HEK293 (cell line): ENCODE data around the gene AKAP12.

Experiments
- EGR2 ChIP-seq: fragments of 450-650 bp; formaldehyde crosslinking; IDR thresholded peaks from 2 replicates; pipeline ENCODE4 v1.5.1; 2016; ENCODE audit warnings: low read depth, missing biosample characterization, missing genetic modification characterization
- GLIS1 ChIP-seq: fragments of 450-650 bp; formaldehyde crosslinking; IDR thresholded peaks from 2 replicates; pipeline ENCODE4 v1.5.1; 2016; ENCODE audit warnings: missing biosample characterization, missing genetic modification characterization
- KLF8 ChIP-seq: fragments of 450-650 bp; formaldehyde crosslinking; IDR thresholded peaks from 2 replicates; pipeline ENCODE4 v1.5.1; 2016; ENCODE audit warnings: missing biosample characterization, missing genetic modification characterization
- ZEB2 ChIP-seq: fragments of 450-650 bp; formaldehyde crosslinking; IDR thresholded peaks from 2 replicates; pipeline ENCODE4 v1.5.1; 2016; ENCODE audit warnings: missing biosample characterization, missing genetic modification characterization
- ZNF133 ChIP-seq: fragments of 450-650 bp; formaldehyde crosslinking; IDR thresholded peaks from 2 replicates; pipeline ENCODE4 v1.5.1; 2016; ENCODE audit warnings: missing biosample characterization, missing genetic modification characterization
- ZNF138 ChIP-seq: fragments of 450-650 bp; formaldehyde crosslinking; IDR thresholded peaks from 2 replicates; pipeline ENCODE4 v1.5.1; 2016; ENCODE audit warnings: missing biosample characterization, missing genetic modification characterization, borderline replicate concordance
- ZNF157 ChIP-seq: fragments of 450-650 bp; formaldehyde crosslinking; IDR thresholded peaks from 2 replicates; pipeline ENCODE4 v1.5.1; 2016; ENCODE audit warnings: missing biosample characterization, missing genetic modification characterization
- ZNF184 ChIP-seq: fragments of 450-650 bp; IDR thresholded peaks from 2 replicates; pipeline ENCODE4 v1.5.1; 2018; ENCODE audit warnings: missing biosample characterization, mild to moderate bottlenecking, missing genetic modification characterization
- ZNF366 ChIP-seq: fragments of 450-650 bp; formaldehyde crosslinking; conservative IDR thresholded peaks from 2 replicates; pipeline ENCODE4 v1.5.1; 2016; ENCODE audit warnings: missing biosample characterization, missing genetic modification characterization
- ZNF571 ChIP-seq: fragments of 450-650 bp; formaldehyde crosslinking; IDR thresholded peaks from 2 replicates; pipeline ENCODE4 v1.5.0; 2017; ENCODE audit warnings: missing biosample characterization, missing genetic modification characterization
- ZNF600 ChIP-seq: fragments of 450-650 bp; formaldehyde crosslinking; IDR thresholded peaks from 2 replicates; pipeline ENCODE4 v1.5.1; 2016; ENCODE audit warnings: missing biosample characterization, missing genetic modification characterization
- ZNF610 ChIP-seq: fragments of 450-650 bp; formaldehyde crosslinking; IDR thresholded peaks from 2 replicates; pipeline ENCODE4 v1.5.1; 2016; ENCODE audit warnings: missing biosample characterization, missing genetic modification characterization, borderline replicate concordance
- ZNF645 ChIP-seq: fragments of 450-650 bp; formaldehyde crosslinking; IDR thresholded peaks from 2 replicates; pipeline ENCODE4; 2016; ENCODE audit warnings: missing biosample characterization, missing genetic modification characterization
- ZNF658 ChIP-seq: fragments of 450-650 bp; formaldehyde crosslinking; IDR thresholded peaks from 2 replicates; pipeline ENCODE4; 2016; ENCODE audit warnings: missing biosample characterization, missing genetic modification characterization
- ZNF670 ChIP-seq: fragments of 450-650 bp; formaldehyde crosslinking; IDR thresholded peaks from 2 replicates; pipeline ENCODE4 v1.5.1; 2016; ENCODE audit warnings: missing biosample characterization, missing genetic modification characterization, low read depth
- ZNF701 ChIP-seq: fragments of 450-650 bp; formaldehyde crosslinking; IDR thresholded peaks from 2 replicates; pipeline ENCODE4 v1.5.1; 2016; ENCODE audit warnings: missing biosample characterization, missing genetic modification characterization
- ZNF768 ChIP-seq: fragments of 450-650 bp; formaldehyde crosslinking; IDR thresholded peaks from 2 replicates; pipeline ENCODE4 v1.5.1; 2018; ENCODE audit warnings: missing biosample characterization, mild to moderate bottlenecking, missing genetic modification characterization
- ZNF776 ChIP-seq: fragments of 450-650 bp; formaldehyde crosslinking; IDR thresholded peaks from 2 replicates; pipeline ENCODE4 v1.5.0; 2017; ENCODE audit warnings: missing biosample characterization, missing genetic modification characterization, borderline replicate concordance
- ZNF830 ChIP-seq: fragments of 450-650 bp; IDR thresholded peaks from 2 replicates; pipeline ENCODE4 v1.5.0; 2018; ENCODE audit warnings: missing biosample characterization, missing genetic modification characterization, low read depth, mild to moderate bottlenecking, moderate library complexity
- ZNF837 ChIP-seq: fragments of 450-650 bp; formaldehyde crosslinking; IDR thresholded peaks from 2 replicates; pipeline ENCODE4 v1.5.1; 2016; ENCODE audit warnings: missing biosample characterization, missing genetic modification characterization
- ZNF843 ChIP-seq: fragments of 450-650 bp; formaldehyde crosslinking; IDR thresholded peaks from 2 replicates; pipeline ENCODE4 v1.5.1; 2016; ENCODE audit warnings: missing biosample characterization, missing genetic modification characterization
- ZSCAN16 ChIP-seq: fragments of 450-650 bp; formaldehyde crosslinking; IDR thresholded peaks from 2 replicates; pipeline ENCODE4 v1.5.1; 2016; ENCODE audit warnings: missing biosample characterization, missing genetic modification characterization
- TF ChIP-seq, protein P1 (sequence below): fragments of 450-650 bp; formaldehyde crosslinking; IDR thresholded peaks from 2 replicates; pipeline ENCODE4 v1.5.1; 2017; ENCODE audit warnings: missing biosample characterization, missing genetic modification characterization
- TF ChIP-seq, protein P2 (sequence below): fragments of 450-650 bp; formaldehyde crosslinking; IDR thresholded peaks from 2 replicates; pipeline ENCODE4 v1.5.1; 2016; ENCODE audit warnings: missing biosample characterization, missing genetic modification characterization, low read depth
- TF ChIP-seq, protein P3 (sequence below): fragments of 450-650 bp; formaldehyde crosslinking; IDR thresholded peaks from 2 replicates; pipeline ENCODE4 v1.5.1; 2016; ENCODE audit warnings: missing biosample characterization, missing genetic modification characterization

AKAP12 gene

DNA sequence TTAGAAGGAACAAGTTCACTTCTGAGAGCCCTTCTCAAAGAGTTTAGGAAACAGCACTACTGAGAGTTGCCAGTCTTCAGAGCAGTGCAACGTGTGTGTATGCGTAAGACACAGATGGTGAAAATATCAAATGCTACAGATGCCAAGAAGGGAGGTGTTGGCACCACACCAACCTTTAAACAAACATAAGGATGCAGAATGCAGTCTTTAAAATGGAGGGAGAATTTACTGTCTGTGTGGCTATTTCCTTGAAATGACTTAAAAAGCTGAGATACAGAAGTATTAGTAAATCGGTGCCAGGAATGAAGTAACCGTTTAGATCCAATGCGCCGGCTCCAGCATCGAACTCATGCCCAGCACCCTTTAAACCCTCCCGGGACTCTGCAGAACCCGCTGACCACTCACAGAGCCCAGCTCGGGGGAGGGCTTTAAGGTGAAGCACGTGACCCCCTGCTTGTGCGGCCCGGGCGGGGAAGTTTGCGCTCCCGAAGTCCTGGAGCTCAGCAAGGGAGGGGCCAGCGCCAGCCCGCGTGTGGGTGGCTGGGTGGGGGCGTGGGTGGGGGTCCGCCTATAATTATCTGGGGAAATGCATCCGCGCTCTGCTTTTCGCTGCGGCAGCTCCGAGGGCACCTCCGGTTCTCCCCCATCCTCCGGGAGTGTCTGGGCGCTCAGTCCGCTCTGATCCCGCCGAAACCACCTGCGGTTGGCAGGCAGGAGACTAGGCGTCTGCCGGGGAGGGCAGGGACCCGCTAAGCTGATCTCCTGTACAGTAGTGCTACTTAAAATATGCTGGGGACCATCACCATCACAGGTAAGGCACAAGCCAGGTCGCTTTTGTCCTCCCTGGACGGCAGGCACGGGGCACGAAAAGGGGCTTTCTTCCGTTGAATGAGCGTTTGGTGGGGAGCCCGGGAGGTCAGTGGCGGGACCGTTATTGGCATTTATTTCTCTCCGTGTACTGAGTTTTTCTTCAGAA lies 85.6 kb downstream of the AKAP12 start (continued):
- TF ChIP-seq, protein P1, sequence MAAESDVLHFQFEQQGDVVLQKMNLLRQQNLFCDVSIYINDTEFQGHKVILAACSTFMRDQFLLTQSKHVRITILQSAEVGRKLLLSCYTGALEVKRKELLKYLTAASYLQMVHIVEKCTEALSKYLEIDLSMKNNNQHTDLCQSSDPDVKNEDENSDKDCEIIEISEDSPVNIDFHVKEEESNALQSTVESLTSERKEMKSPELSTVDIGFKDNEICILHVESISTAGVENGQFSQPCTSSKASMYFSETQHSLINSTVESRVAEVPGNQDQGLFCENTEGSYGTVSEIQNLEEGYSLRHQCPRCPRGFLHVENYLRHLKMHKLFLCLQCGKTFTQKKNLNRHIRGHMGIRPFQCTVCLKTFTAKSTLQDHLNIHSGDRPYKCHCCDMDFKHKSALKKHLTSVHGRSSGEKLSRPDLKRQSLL (tag by site-specific recombination): peak; percentile 65; the same call in 1 of the 2 replicates
- TF ChIP-seq ZNF571 (tag by site-specific recombination) (no peak), GLIS1 (tag by site-specific recombination) (peak; percentile 51), ZNF610 (tag by site-specific recombination) (no peak), ZSCAN16 (tag by site-specific recombination) (no peak), ZNF768 (tag by site-specific recombination) (no peak), ZNF138 (tag by site-specific recombination) (no peak), EGR2 (peak; percentile 84), ZNF670 (tag by site-specific recombination) (no peak), KLF8 (peak; percentile 68; the same call in 1 of the 2 replicates), ZNF600 (tag by site-specific recombination) (peak; percentile 62; the same call in 1 of the 2 replicates), ZNF184 (tag by site-specific recombination) (0 out of 2 replicates have a peak, but pooled peaks have one; percentile 23), ZNF830 (tag by site-specific recombination) (no peak), ZNF837 (tag by site-specific recombination) (no peak), ZNF645 (no peak), ZNF133 (no peak), ZEB2 (no peak), ZNF701 (no peak), ZNF843 (no peak), ZNF658 (tag by site-specific recombination) (no peak), ZNF776 (tag by site-specific recombination) (no peak), ZNF366 (tag by site-specific recombination) (peak; percentile 51; the same call in 1 of the 2 replicates), ZNF157 (tag by site-specific recombination) (no peak)
- TF ChIP-seq, protein P2, sequence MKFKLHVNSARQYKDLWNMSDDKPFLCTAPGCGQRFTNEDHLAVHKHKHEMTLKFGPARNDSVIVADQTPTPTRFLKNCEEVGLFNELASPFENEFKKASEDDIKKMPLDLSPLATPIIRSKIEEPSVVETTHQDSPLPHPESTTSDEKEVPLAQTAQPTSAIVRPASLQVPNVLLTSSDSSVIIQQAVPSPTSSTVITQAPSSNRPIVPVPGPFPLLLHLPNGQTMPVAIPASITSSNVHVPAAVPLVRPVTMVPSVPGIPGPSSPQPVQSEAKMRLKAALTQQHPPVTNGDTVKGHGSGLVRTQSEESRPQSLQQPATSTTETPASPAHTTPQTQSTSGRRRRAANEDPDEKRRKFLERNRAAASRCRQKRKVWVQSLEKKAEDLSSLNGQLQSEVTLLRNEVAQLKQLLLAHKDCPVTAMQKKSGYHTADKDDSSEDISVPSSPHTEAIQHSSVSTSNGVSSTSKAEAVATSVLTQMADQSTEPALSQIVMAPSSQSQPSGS: no peak
- TF ChIP-seq, protein P3, sequence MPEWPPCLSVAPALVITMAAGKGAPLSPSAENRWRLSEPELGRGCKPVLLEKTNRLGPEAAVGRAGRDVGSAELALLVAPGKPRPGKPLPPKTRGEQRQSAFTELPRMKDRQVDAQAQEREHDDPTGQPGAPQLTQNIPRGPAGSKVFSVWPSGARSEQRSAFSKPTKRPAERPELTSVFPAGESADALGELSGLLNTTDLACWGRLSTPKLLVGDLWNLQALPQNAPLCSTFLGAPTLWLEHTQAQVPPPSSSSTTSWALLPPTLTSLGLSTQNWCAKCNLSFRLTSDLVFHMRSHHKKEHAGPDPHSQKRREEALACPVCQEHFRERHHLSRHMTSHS (tag by site-specific recombination): no peak
- TF ChIP-seq, all 188 proteins: peak for 36
